ENCODE data around the gene DOP1B.

Gene DOP1B

DNA sequence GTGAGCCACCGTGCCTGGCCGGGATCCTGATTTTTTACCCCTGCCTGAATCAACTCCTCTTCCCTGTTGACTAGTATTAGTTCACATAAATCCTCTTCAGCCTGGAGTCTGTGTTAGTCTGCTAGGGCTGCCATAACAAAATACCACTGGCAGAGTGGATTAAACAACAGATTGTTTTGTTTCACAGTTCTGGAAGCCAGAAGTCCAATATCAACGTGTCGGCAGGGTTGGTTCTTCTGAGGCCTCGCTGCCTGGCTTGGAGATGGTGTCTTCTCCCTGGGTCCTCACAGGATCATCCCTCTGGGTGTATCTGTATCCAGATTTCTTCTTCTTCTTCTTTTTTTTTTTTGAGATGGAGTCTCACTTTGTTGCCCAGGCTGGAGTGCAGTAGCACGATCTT lies 18.2 kb downstream of the DOP1B start:
- Histone ChIP-seq H3K27me3 (ENCODE audit: control insufficient read depth, insufficient read depth, low read length) (no peaks in the 10 kb centered on the region), H3K9me3 (ENCODE audit: control insufficient read depth, low read length) (no peaks in the 10 kb centered on the region), H3K36me3 (ENCODE audit: control insufficient read depth, insufficient read depth, low read length) (no peaks in the 10 kb centered on the region), H3K4me1 (peaks cover 8% of the 10 kb centered on the region), H2AFZ (no peak overlapping the region), H3K4me3 (ENCODE audit: low read depth, low read length) (no peak overlapping the region), H3K9ac (no peak overlapping the region), H3K27ac (peak overlapping the region; percentile 32), H3K4me2 (ENCODE audit: low read length) (no peak overlapping the region), H3K79me2 (peaks cover 8% of the 10 kb centered on the region)
- TF ChIP-seq, protein P1, sequence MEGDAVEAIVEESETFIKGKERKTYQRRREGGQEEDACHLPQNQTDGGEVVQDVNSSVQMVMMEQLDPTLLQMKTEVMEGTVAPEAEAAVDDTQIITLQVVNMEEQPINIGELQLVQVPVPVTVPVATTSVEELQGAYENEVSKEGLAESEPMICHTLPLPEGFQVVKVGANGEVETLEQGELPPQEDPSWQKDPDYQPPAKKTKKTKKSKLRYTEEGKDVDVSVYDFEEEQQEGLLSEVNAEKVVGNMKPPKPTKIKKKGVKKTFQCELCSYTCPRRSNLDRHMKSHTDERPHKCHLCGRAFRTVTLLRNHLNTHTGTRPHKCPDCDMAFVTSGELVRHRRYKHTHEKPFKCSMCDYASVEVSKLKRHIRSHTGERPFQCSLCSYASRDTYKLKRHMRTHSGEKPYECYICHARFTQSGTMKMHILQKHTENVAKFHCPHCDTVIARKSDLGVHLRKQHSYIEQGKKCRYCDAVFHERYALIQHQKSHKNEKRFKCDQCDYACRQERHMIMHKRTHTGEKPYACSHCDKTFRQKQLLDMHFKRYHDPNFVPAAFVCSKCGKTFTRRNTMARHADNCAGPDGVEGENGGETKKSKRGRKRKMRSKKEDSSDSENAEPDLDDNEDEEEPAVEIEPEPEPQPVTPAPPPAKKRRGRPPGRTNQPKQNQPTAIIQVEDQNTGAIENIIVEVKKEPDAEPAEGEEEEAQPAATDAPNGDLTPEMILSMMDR (IDR thresholded peaks at IDR 0.05): no peak

DNA sequence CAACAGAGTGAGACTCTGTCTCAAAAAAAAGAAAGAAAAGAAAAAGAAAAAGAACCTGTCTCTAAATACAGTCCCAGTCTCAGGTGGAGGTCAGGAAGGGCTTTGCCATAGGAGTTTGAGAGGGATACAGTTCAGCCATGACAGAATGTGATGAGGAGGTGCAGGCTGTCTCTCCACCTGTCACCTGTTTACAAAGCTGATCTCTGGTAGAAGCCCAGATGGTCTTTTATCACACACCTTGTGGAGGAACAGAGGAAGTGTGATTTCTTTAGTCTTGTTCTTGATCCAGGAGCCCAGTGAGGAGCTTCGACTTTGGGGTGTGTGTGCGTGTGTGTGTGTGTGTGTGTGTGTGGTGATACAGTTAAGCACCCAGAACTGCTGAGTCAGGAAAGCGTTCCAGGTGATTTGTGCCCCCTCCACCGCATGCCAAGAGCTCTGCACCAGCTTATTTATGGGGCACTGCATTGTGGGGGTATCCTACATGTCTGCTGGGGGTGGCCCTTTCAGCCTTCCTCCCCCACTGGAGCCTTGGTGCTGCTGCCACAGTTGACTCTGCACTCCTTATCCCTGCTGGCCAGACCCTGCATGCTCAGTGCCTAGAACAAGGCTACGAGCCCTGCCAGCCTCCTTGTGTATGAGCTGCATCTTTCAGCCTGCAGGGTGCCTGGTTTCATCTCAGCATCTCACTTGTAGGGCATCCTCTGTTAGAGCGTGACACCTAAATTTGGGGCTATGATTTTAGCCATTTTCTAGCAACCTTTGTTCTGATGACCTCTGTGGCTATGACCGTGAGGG lies 19.3 kb downstream of the DOP1B start:
- TF ChIP-seq, protein P1 (IDR thresholded peaks at IDR 0.05): no peak
- Histone ChIP-seq H3K27me3 (ENCODE audit: control insufficient read depth, insufficient read depth, low read length) (no peaks in the 10 kb centered on the region), H3K27ac (peak overlapping the region; percentile 66), H3K79me2 (peaks cover 5% of the 10 kb centered on the region), H3K4me2 (ENCODE audit: low read length) (peak overlapping the region; percentile 30), H3K9ac (no peak overlapping the region), H3K4me3 (ENCODE audit: low read depth, low read length) (no peak overlapping the region), H3K9me3 (ENCODE audit: control insufficient read depth, low read length) (no peaks in the 10 kb centered on the region), H2AFZ (no peak overlapping the region), H3K4me1 (peaks cover 8% of the 10 kb centered on the region), H3K36me3 (ENCODE audit: control insufficient read depth, insufficient read depth, low read length) (no peaks in the 10 kb centered on the region)

DNA sequence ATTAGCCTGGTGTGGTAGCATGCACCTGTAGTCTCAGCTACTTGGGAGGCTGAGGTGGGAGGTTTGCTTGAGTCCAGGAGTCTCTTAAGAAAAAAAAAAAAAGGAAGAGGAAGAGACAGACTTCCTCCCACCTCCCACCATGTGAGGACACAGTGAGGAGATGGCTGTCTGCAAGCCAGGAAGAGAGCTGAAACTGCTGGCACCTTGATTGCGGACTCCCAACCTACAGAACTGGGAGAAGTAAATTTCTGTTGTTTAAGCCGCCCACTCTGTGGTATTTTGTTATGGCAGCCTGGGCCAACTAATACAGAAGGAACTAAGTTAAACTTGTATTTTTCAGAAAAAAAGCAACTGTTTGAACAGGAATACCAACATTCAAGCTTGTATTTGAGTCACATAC lies 21.7 kb downstream of the DOP1B start:
- no peaks in the 10 kb centered on the region for H3K9me3 ChIP-seq (ENCODE audit: control insufficient read depth, low read length)
- H3K9ac ChIP-seq: no peak overlapping the region
- H3K79me2 ChIP-seq: peaks cover 17% of the 10 kb centered on the region
- TF ChIP-seq, protein P1 (IDR thresholded peaks at IDR 0.05): no peak
- H3K4me3 ChIP-seq (ENCODE audit: low read depth, low read length): no peak overlapping the region
- no peaks in the 10 kb centered on the region for H3K27me3 ChIP-seq (ENCODE audit: control insufficient read depth, insufficient read depth, low read length)
- no peak overlapping the region for H2AFZ ChIP-seq
- no peak overlapping the region for H3K27ac ChIP-seq
- peaks cover 6% of the 10 kb centered on the region for H3K4me1 ChIP-seq
- H3K4me2 ChIP-seq (ENCODE audit: low read length): no peak overlapping the region
- H3K36me3 ChIP-seq (ENCODE audit: control insufficient read depth, insufficient read depth, low read length): no peaks in the 10 kb centered on the region

DNA sequence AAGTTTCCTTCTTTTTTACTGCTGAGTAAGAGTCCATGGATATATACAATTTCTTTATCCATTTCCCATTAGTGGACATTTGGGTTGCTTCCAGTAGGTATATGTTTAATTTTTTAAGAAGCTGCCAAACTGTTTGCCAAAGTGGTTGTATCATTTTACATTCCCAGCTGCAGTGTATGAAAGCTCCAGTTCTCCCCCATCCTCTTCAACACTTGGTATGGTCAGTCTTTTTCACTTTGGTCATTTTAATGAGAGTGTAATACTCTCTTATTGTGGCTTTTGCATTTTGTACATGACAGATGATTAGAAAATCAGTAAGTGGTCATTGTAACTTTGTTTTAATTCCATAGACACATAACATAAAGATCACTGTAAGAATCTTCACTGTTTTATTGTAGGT lies 22.5 kb downstream of the DOP1B start:
- Histone ChIP-seq H3K79me2 (peaks cover 17% of the 10 kb centered on the region), H3K4me3 (ENCODE audit: low read depth, low read length) (no peak overlapping the region), H2AFZ (no peak overlapping the region), H3K4me2 (ENCODE audit: low read length) (no peak overlapping the region), H3K27me3 (ENCODE audit: control insufficient read depth, insufficient read depth, low read length) (no peaks in the 10 kb centered on the region), H3K9me3 (ENCODE audit: control insufficient read depth, low read length) (no peaks in the 10 kb centered on the region), H3K4me1 (peaks cover 6% of the 10 kb centered on the region), H3K27ac (no peak overlapping the region), H3K9ac (no peak overlapping the region), H3K36me3 (ENCODE audit: control insufficient read depth, insufficient read depth, low read length) (no peaks in the 10 kb centered on the region)
- TF ChIP-seq, protein P1 (IDR thresholded peaks at IDR 0.05): no peak

DNA sequence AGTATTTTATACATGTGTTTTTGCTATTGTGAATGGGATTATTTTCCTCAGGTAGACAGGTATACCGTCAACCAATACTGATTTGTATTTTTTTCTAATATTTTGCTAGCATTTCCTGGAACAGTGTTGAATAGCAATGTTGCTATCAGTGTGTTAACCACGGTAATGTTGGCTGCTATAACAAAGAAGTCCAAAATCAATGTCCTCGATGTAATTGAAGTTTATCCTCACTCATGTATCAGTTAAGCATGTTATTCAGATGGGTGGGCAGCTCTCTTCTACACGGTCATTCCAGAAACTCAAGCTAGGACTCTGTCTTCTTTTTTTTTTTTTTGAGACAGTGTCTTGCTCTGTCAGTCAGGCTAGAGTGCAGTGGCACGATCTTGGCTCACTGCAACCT lies 24.3 kb downstream of the DOP1B start:
- TF ChIP-seq, protein P1 (IDR thresholded peaks at IDR 0.05): no peak
- H3K4me2 ChIP-seq (ENCODE audit: low read length): no peak overlapping the region
- H3K27me3 ChIP-seq (ENCODE audit: control insufficient read depth, insufficient read depth, low read length): no peaks in the 10 kb centered on the region
- peaks cover 13% of the 10 kb centered on the region for H3K4me1 ChIP-seq
- H3K9ac ChIP-seq: no peak overlapping the region
- H3K4me3 ChIP-seq (ENCODE audit: low read depth, low read length): no peak overlapping the region
- H3K27ac ChIP-seq: no peak overlapping the region
- no peaks in the 10 kb centered on the region for H3K9me3 ChIP-seq (ENCODE audit: control insufficient read depth, low read length)
- H3K79me2 ChIP-seq: peaks cover 17% of the 10 kb centered on the region
- no peaks in the 10 kb centered on the region for H3K36me3 ChIP-seq (ENCODE audit: control insufficient read depth, insufficient read depth, low read length)
- H2AFZ ChIP-seq: no peak overlapping the region

Measured in parathyroid adenoma (tissue), 2 donors.